CMK (cell line): ENCODE results near the gene CAMK1G.

ENCODE experiments used
- DNase-seq: peaks from one replicate; pipeline ENCODE4 v3.0.0-alpha.2; 2010; ENCODE audit warnings: low read depth

CAMK1G gene

DNA sequence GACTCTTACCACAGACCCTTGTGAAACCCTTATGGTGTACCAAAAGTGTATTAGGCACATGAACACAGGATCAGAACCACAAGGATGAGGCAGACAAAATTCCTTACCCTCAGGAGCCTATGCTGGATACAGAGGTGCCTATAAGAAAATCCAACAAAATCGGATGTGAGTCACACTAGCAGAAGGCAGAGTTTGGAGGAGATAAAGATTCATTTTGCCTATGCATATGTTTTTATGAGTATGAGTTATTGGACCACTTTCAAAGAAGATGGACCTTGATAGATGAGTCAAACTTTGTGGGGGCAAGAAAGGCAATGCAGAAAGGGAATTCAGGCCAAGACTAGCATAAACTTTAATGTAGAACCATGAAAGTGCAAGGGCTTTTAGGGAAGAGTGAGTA, 17.0 kb downstream of the CAMK1G start:
- no peak for DNase-seq

- no peak for DNase-seq
Observed at GRCh38 chr1:209601809-209602657, 18.5 kb downstream of the CAMK1G start.

- no peak for DNase-seq
Observed at GRCh38 chr1:209603877-209604276, 20.4 kb downstream of the CAMK1G start.

- DNase-seq = no peak
Observed at GRCh38 chr1:209607102-209607794, 23.7 kb downstream of the CAMK1G start.

GRCh38 chr1:209607795-209608178, 24.3 kb downstream of the CAMK1G start:
- DNase-seq = no peak

- DNase-seq = no peak
Observed at GRCh38 chr1:209609041-209609790, 25.7 kb downstream of the CAMK1G start.

GRCh38 chr1:209609791-209610630, 26.5 kb downstream of the CAMK1G start:
- DNase-seq = no peak

- DNase-seq = no peak
Observed at GRCh38 chr1:209610631-209610905, 27.1 kb downstream of the CAMK1G start.

GRCh38 chr1:209611771-209612570, 28.5 kb downstream of the CAMK1G start:
- no peak for DNase-seq

DNA sequence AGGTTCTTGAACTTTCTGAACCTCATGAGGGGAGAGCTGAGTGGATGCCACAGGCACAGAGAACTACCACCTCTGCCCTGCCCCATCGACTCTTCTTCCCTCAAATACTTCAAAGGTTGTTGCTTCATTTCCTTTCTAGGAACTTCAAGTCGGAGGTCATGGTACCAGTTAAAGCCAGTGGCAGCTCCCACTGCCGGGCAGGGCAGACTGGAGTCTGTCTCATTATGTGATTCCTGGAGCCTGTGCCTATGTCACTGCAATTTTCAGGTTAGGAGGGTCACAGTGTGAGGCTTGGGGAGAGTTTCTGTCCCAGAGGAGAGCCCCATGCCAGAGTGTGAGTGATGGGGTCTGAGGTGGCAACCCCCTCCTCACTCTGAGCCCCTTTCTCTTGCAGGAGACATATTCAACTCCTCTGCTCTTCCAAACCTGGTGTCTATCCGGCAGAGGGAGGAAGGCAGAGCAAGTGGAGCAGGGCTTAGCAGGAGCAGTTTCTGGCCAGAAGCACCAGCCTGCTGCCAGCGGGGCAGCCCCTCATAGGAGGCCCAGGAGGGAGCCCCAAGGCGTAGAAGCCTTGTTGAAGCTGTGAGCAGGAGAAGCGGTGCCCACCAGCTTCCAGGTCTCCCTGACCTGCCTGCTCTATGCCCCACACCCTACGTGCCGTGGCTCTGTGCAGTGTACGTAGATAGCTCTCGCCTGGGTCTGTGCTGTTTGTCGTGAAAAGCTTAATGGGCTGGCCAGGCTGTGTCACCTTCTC, 29.3 kb downstream of the CAMK1G start:
- no peak for DNase-seq

- DNase-seq = no peak
Observed at GRCh38 chr1:209613400-209614150, 30.1 kb downstream of the CAMK1G start.

GRCh38 chr1:209614151-209614420, 30.6 kb downstream of the CAMK1G start:
- no peak for DNase-seq

GRCh38 chr1:209614906-209615305, 31.4 kb downstream of the CAMK1G start:
- no peak for DNase-seq

DNA sequence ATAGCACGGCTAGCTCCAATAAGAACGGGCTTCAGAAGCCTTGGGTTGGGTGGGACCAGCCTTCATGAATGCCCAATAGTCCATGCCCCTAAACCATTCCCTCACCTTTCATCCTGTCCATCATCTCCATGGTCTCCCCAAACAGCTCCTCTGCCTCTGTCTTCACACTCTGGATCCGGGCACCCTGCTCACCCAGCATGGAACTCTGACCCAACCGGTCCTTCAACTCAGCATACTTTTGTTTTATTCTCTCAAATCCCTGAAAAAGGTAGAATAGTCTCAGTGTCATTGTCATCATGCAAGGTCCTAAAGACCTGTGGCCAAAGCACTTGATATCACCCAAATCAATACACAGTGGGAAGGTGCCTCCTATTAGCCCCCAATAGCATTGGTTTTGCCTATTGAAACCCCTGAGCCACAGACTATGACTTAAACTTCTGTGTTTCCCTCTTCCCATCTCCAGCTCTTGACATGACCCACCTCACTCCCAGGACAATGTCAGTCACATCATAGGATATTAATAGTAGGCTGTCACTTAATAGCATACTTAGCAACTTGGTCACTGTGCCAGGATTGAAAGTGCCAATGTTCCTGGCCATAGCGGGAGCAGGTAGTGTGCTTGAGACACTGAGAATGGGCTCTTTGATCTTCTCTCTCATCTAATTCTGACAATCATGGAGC, 33.0 kb downstream of the CAMK1G start:
- DNase-seq = no peak

- DNase-seq = no peak
Observed at GRCh38 chr1:209617047-209617673, 33.6 kb downstream of the CAMK1G start.

DNA sequence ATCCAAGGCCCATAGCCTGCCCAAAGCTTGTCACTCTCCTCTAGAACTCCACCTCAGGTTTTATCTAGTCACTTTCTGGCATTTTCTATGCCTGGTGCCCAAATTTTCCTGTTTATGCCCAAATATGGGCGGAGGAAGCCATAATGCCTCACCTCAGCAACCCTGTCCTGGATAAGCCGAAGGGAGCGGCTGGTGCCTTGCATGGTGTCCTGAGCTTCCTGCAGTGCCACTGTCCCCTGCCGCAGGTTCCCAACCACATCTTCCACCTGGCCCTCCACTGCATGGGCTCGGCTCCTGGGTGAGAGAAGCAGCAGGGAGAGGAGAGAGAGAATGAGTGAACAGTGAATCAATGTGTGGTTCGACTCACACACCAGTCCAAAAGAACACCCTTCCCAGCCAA, 34.2 kb downstream of the CAMK1G start:
- no peak for DNase-seq

DNA sequence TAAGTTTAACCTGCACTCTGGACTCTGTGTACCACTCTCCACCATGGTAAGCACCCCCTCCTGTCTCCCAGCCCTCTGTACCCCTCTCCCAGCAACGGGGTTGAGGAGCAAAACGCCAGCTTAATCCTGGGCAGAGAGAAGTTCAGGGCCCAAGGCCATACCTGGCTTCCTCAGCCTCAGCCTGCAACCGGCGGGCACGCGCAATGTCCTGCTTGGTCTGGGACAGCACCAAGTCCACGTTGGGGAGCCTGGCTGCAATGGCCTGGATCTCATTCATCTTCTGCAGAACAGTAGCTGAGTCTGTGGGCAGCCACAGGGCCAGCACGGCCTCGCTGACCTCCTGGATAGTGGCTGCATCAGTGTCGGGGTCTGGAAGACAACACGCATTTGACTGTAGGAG, 34.8 kb downstream of the CAMK1G start:
- no peak for DNase-seq

GRCh38 chr1:209618756-209619420, 35.4 kb downstream of the CAMK1G start:
- DNase-seq = no peak
